GM12878 (cell line): Measurements from ENCODE around the gene COQ7. TPM values are rescaled to one million over a fixed set of nuclear protein-coding genes. Genes with fewer than 3 reads are reported as not detected.

ENCODE experiments used
- ATAC-seq: fragments of 200-7000 bp; cut with Tn5 transposase; 3 replicates; pipeline ENCODE4 v1.9.1; 2020; ENCODE audit warnings: mild to moderate bottlenecking, moderate library complexity
- BruUV-seq: library from RNA; stranded (reverse); fragments of 400-500 nt; replicated peaks from 2 replicates; lab custom pipeline; 2021; lab: Mats Ljungman, UMichigan
- CTCF ChIA-PET: fragments of 300-600 bp; sonication (Branson Sonifier 250); formaldehyde crosslinking; extraction: SDS; loops from one replicate; lab custom pipeline; 2021; ENCODE audit warnings: inconsistent platforms; lab: Yijun Ruan, JAX
- POLR2A ChIA-PET: fragments of 350-600 bp; formaldehyde crosslinking; extraction: SDS; loops from one replicate; lab custom pipeline; 2021; ENCODE audit warnings: inconsistent platforms; lab: Charles Lee
- RAD21 ChIA-PET: fragments of 300-600 bp; sonication (Branson Sonifier 250); formaldehyde crosslinking; loops from one replicate; lab custom pipeline; 2023; ENCODE audit warnings: antibody characterized with exemption; ENCODE audit not compliant: unreplicated experiment; lab: Charles Lee
- SMC1A ChIA-PET: fragments of 300-600 bp; sonication (Branson Sonifier 250); formaldehyde crosslinking; loops from one replicate; lab custom pipeline; 2023; ENCODE audit not compliant: unreplicated experiment, uncharacterized antibody; lab: Charles Lee
- DNase-seq: peaks from one replicate; pipeline ENCODE4 v3.0.0-alpha.2; 2011; ENCODE audit warnings: low read depth, low spot score
- FAIRE-seq: peaks from 3 replicates; lab custom pipeline; 2011; peaks lifted over from hg19 to GRCh38; lab: Jason Lieb, UNC
- H2AFZ ChIP-seq: 2 replicates; pipeline ENCODE4 v1.6.0; 2011; ENCODE audit warnings: low read depth, low read length, control low read depth; ENCODE audit not compliant: control insufficient read depth
- H3K27ac ChIP-seq: 2 replicates; pipeline ENCODE4 v1.5.1; 2011; ENCODE audit warnings: control low read depth; ENCODE audit not compliant: control insufficient read depth, insufficient read depth
- H3K27me3 ChIP-seq, 2 experiments: replicated peaks in 1 of 2; 2 replicates each; pipeline versions ENCODE4 v1.6.0 to v1.6.1; 2011; ENCODE audit warnings: low read length in 1 of 2; ENCODE audit not compliant: control insufficient read depth in 2 of 2, insufficient read depth in 2 of 2
- H3K36me3 ChIP-seq, 2 experiments: 2 replicates each; pipeline ENCODE4 v1.5.1; 2011; ENCODE audit warnings: low read length in 1 of 2; ENCODE audit not compliant: control insufficient read depth in 2 of 2, insufficient read depth in 2 of 2
- H3K4me1 ChIP-seq: 2 replicates; pipeline ENCODE4 v1.6.1; 2011; ENCODE audit warnings: mild to moderate bottlenecking, low read length, moderate library complexity, mixed read lengths; ENCODE audit not compliant: control insufficient read depth, insufficient read depth
- H3K4me2 ChIP-seq: 2 replicates; pipeline ENCODE4 v1.6.0; 2011; ENCODE audit warnings: control low read depth; ENCODE audit not compliant: control insufficient read depth, insufficient read depth
- H3K4me3 ChIP-seq: fragments of 200-600 bp; sonication (generic); 2 replicates; pipeline ENCODE4 v1.5.1; 2016
- H3K79me2 ChIP-seq: 2 replicates; pipeline ENCODE4 v1.6.0; 2011; ENCODE audit warnings: low read length; ENCODE audit not compliant: control insufficient read depth, insufficient read depth
- H3K9ac ChIP-seq: 2 replicates; pipeline ENCODE4 v1.8.0; 2011; ENCODE audit warnings: low read length, control low read depth, mixed read lengths; ENCODE audit not compliant: control insufficient read depth, insufficient read depth
- H3K9me3 ChIP-seq: replicated peaks from 3 replicates; pipeline ENCODE4 v1.5.1; 2011; ENCODE audit warnings: mild to moderate bottlenecking, low read length; ENCODE audit not compliant: control insufficient read depth, insufficient read depth
- H4K20me1 ChIP-seq: 2 replicates; pipeline ENCODE4 v1.6.0; 2011; ENCODE audit not compliant: control insufficient read depth, insufficient read depth
- ELK1 ChIP-seq: IDR thresholded peaks from 2 replicates; pipeline ENCODE4 v1.6.1; 2012; ENCODE audit warnings: low read depth, low read length, improper control_type of control experiment
- EP300 ChIP-seq, 2 experiments: fragments of 150-350 bp in 1 of 2; IDR thresholded peaks; 2 replicates each; pipeline ENCODE4 v1.6.1; 2011 to 2012; ENCODE audit warnings: low read depth in 2 of 2, low read length in 2 of 2, borderline replicate concordance in 1 of 2, improper control_type of control experiment in 1 of 2, inconsistent platforms in 1 of 2; ENCODE audit not compliant: control insufficient read depth in 1 of 2
- ESRRA ChIP-seq: IDR thresholded peaks from 2 replicates; pipeline ENCODE4 v1.6.1; 2012; ENCODE audit warnings: mild to moderate bottlenecking, low read length, improper control_type of control experiment
- GABPA ChIP-seq: IDR thresholded peaks from 2 replicates; pipeline ENCODE4 v1.6.1; 2014; ENCODE audit warnings: antibody characterized with exemption, low read depth, mild to moderate bottlenecking, inconsistent platforms
- HCFC1 ChIP-seq: fragments of 150-350 bp; IDR thresholded peaks from 2 replicates; pipeline ENCODE4 v1.6.1; 2014; ENCODE audit warnings: low read length
- IKZF1 ChIP-seq: fragments of 450-650 bp; conservative IDR thresholded peaks from 2 replicates; pipeline ENCODE4 v1.6.1; 2017; ENCODE audit warnings: antibody characterized with exemption, mild to moderate bottlenecking
- IRF3 ChIP-seq: fragments of 450-650 bp; IDR thresholded peaks from 2 replicates; pipeline ENCODE4 v1.6.1; 2014; ENCODE audit warnings: mild to moderate bottlenecking
- LARP7 ChIP-seq: fragments of 450-650 bp; IDR thresholded peaks from 2 replicates; pipeline ENCODE4 v1.6.1; 2017; ENCODE audit warnings: mild to moderate bottlenecking
- MEF2B ChIP-seq: fragments of 450-650 bp; IDR thresholded peaks from 2 replicates; pipeline ENCODE4 v1.6.1; 2018; ENCODE audit warnings: mild to moderate bottlenecking, moderate library complexity; ENCODE audit not compliant: partially characterized antibody, poor library complexity, severe bottlenecking
- MXI1 ChIP-seq: fragments of 150-350 bp; IDR thresholded peaks from 2 replicates; pipeline ENCODE4 v1.6.1; 2011; ENCODE audit warnings: low read depth, mild to moderate bottlenecking, inconsistent platforms, low read length, improper control_type of control experiment
- NR2C2 ChIP-seq: IDR thresholded peaks from 2 replicates; pipeline ENCODE4 v1.6.1; 2011; ENCODE audit warnings: borderline replicate concordance, low read depth; ENCODE audit not compliant: control insufficient read depth, insufficient read length
- NR2F1 ChIP-seq: fragments of 450-650 bp; conservative IDR thresholded peaks from 2 replicates; pipeline ENCODE4 v1.6.1; 2017; ENCODE audit warnings: mild to moderate bottlenecking
- PAX8 ChIP-seq: fragments of 450-650 bp; IDR thresholded peaks from 2 replicates; pipeline ENCODE4 v1.6.1; 2017; ENCODE audit warnings: mild to moderate bottlenecking, moderate library complexity
- RELA ChIP-seq: fragments of 450-650 bp; IDR thresholded peaks from 2 replicates; pipeline ENCODE4 v1.8.0; 2014; ENCODE audit warnings: borderline replicate concordance; ENCODE audit not compliant: partially characterized antibody
- RUNX3 ChIP-seq: IDR thresholded peaks from 2 replicates; pipeline ENCODE4 v1.6.1; 2012; ENCODE audit warnings: low read length, inconsistent platforms
- SMC3 ChIP-seq: IDR thresholded peaks from 2 replicates; pipeline ENCODE4 v1.6.1; 2011; ENCODE audit warnings: low read length, improper control_type of control experiment, borderline replicate concordance
- SP1 ChIP-seq: IDR thresholded peaks from one replicate; pipeline ENCODE4 v1.6.1; 2011; ENCODE audit warnings: low read depth, low read length
- STAT1 ChIP-seq: fragments of 450-650 bp; conservative IDR thresholded peaks from 2 replicates; pipeline ENCODE4 v1.6.1; 2014; ENCODE audit warnings: antibody characterized with exemption, mild to moderate bottlenecking
- TCF12 ChIP-seq: IDR thresholded peaks from 2 replicates; pipeline ENCODE4 v1.6.1; 2011; ENCODE audit warnings: low read depth, mild to moderate bottlenecking, low read length
- ZBED1 ChIP-seq: IDR thresholded peaks from 2 replicates; pipeline ENCODE4 v1.6.1; 2016; ENCODE audit warnings: borderline replicate concordance
- ZNF24 ChIP-seq: fragments of 450-650 bp; IDR thresholded peaks from 2 replicates; pipeline ENCODE4 v1.6.1; 2017; ENCODE audit warnings: antibody characterized with exemption, mild to moderate bottlenecking
- ZZZ3 ChIP-seq: IDR thresholded peaks from 2 replicates; pipeline ENCODE4 v1.6.1; 2011; ENCODE audit warnings: low read depth; ENCODE audit not compliant: control insufficient read depth, insufficient read length
- WGBS: methylation state at CpG from one replicate; pipeline ENCODE4 v1.1.6; 2016; ENCODE audit warnings: low lambda C conversion rate; ENCODE audit not compliant: insufficient replicate concordance, insufficient coverage; ENCODE audit errors: missing lambda C conversion rate; 5-methylcytosine and 5-hydroxymethylcytosine counted together
- in situ Hi-C: fragments of 300-500 bp; cut with MboI; formaldehyde crosslinking; loops from 9 replicates; pipeline ENCODE4 v1.14.3; 2018; ENCODE audit warnings: mixed read lengths
- intact Hi-C: fragments of 100-400 bp; cut with micrococcal nuclease; formaldehyde crosslinking; loops from one replicate; pipeline ENCODE4 v1.14.2; 2022; ENCODE audit not compliant: unreplicated experiment
- polyA plus RNA-seq, 11 experiments: library from polyadenylated mRNA; depleted of rRNA in 4 of 11; unstranded in 6 of 11; stranded (reverse) in 5 of 11; fragments of >200 nt; fragmentation: Nextera tagmentation in 4 of 11; fragmentation: Illumina TruSeq in 1 of 11; extraction: Ambion mirVana in 4 of 11; extraction: Trizol in 1 of 11; gene quantifications; 1 replicate in 1 of 11; 2 replicates in 10 of 11; pipeline versions ENCODE4 v1.2.1 to v1.2.3, GENCODE V29; 2011 to 2016; ENCODE audit warnings: inconsistent platforms in 2 of 11, missing spikeins in 2 of 11, low read depth in 1 of 11
- total RNA-seq, 4 experiments: library from RNA; depleted of rRNA in 3 of 4; stranded (reverse); fragments of >200 nt in 3 of 4; fragmentation: Illumina TruSeq in 1 of 4; extraction: Trizol in 1 of 4; gene quantifications; 2 replicates each; pipeline versions ENCODE4 v1.2.1 to v1.2.3, GENCODE V29; 2013 to 2021

COQ7 gene
- total and polyA plus RNA-seq, 10 of the 15 experiments (the other 5 are each of a cell fraction or from before 2014, with no cell fraction given): 3.2 to 21.9 (median 13.0) TPM

GRCh38 chr16:19086322-19087199, 19.1 kb downstream of the COQ7 start:
- ChIA-PET POLR2A (interaction anchor here (0.6 to 1.1 kb wide), 3 partner anchors 8 to 416 kb away, joined by 3 to 5 read pairs (median 3); no protein-coding TSS in a partner anchor), CTCF (interaction anchor here (0.6 to 5.6 kb wide), 40 partner anchors 7 to 462 kb away, joined by 3 to 80 read pairs (median 4); partner anchors contain the start of genes CLEC19A and COQ7), SMC1A (interaction anchor here (0.6 to 4.2 kb wide), 25 partner anchors 9 to 419 kb away, joined by 3 to 59 read pairs (median 4); no protein-coding TSS in a partner anchor), RAD21 (interaction anchor here (0.8 to 4.1 kb wide), 11 partner anchors 9 to 416 kb away, joined by 3 to 35 read pairs (median 4); no protein-coding TSS in a partner anchor)
- Histone ChIP-seq H3K36me3 (no peaks in the 10 kb centered on the region), H2AFZ (peak overlapping the region; percentile 83), H3K27ac (no peak overlapping the region), H3K9ac (peak overlapping the region; percentile 46; the same call in 1 of the 2 replicates), H3K27me3 (no peaks in the 10 kb centered on the region), H3K4me3 (peak overlapping the region; percentile 64; the same call in 1 of the 2 replicates), H3K4me1 (peaks cover 3% of the 10 kb centered on the region; the same call in 1 of the 2 replicates), H3K9me3 (no peaks in the 10 kb centered on the region; the same call in 2 of the 3 replicates), H3K79me2 (no peaks in the 10 kb centered on the region), H4K20me1 (no peaks in the 10 kb centered on the region), H3K4me2 (peak overlapping the region; percentile 89)
- no TSS peak for BruUV-seq
- intact Hi-C loops (loop anchor here (1.0 to 5.0 kb wide), 5 partner anchors 41 to 416 kb away; no protein-coding TSS in a partner anchor), in situ Hi-C loops (loop anchor here (5.0 kb wide), 1 partner anchor 291 kb away; no protein-coding TSS in a partner anchor)
- FAIRE-seq: no peak
- DNase-seq: peak; percentile 20
- 6% methylated on average over 52 of the region's 52 CpGs for WGBS
- peak; percentile 100 for ATAC-seq
- TF ChIP-seq GABPA: no peak
- no peak for TF ChIP-seq HCFC1
- no peak for TF ChIP-seq NR2C2
- peak; percentile 48; the same call in 1 of the 2 replicates for TF ChIP-seq NR2F1
- TF ChIP-seq PAX8: no peak
- peak; percentile 73; the same call in 1 of the 2 replicates for TF ChIP-seq ESRRA
- no peak for TF ChIP-seq ZBED1
- TF ChIP-seq IKZF1: peak; percentile 53
- 0 out of 2 replicates have a peak, but pooled peaks have one; percentile 33 for TF ChIP-seq IRF3
- no peak for TF ChIP-seq MEF2B
- TF ChIP-seq EP300 (IDR thresholded peaks at IDR 0.05; ENCODE audit: borderline replicate concordance in 1 of 2, control insufficient read depth in 1 of 2, low read depth in 2 of 2, low read length in 2 of 2): no peak
- peak; percentile 35 for TF ChIP-seq SP1
- TF ChIP-seq RUNX3: 0 out of 2 replicates have a peak, but pooled peaks have one; percentile 32
- peak; percentile 70; the same call in 1 of the 2 replicates for TF ChIP-seq STAT1
- no peak for TF ChIP-seq RELA
- TF ChIP-seq SMC3: peak; percentile 98
- TF ChIP-seq ZZZ3: no peak
- TF ChIP-seq TCF12: no peak
- 0 out of 2 replicates have a peak, but pooled peaks have one; percentile 24 for TF ChIP-seq ZNF24
- peak; percentile 50; the same call in 1 of the 2 replicates for TF ChIP-seq LARP7
- no peak for TF ChIP-seq ELK1
- no peak for TF ChIP-seq MXI1
